ENCODE results near the gene RANBP17.
"Not testable (repeated sequence)": the region's sequence is repeated elsewhere in the genome, so short reads cannot be mapped to it uniquely, and the experiment has no call there.

The RANBP17 gene

DNA sequence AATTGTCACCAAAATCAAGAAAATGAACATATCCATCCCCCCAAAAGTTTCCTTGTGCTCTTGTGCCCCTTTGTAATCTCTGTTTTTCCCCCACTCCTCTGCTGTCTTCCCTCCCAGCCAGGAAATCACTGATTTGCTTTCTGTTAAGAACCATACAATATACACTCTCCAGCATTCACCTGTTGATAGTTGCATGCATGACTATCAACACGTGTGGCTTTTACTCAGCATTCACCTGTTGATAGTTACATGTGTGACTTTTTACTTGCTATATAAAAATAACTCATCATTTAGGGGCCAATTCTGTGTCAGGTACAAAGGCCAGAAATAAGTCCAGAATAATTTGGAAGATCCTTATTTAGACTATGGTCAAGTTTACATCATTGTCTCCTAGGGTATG is 6.0 kb downstream of the RANBP17 start:
- DNase-seq (ENCODE audit: low read depth, low spot score) = no peak

DNA sequence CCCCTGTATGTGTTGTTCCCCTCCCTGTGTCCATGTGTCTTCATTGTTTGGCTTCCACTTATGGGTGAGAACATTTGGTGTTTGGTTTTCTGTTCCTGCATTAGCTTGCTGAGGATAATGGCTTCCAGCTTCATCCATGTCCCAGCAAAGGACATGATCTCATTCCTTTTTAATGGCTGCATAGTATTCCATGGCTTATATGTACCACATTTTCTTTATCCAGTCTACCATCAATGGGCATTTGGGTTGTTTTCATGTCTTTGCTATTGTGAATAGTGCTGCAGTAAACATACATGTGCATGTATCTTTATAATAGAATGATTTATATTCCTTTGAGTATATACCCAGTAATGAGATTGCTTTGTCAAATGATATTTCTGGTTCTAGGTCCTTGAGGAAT is 8.6 kb downstream of the RANBP17 start:
- DNase-seq (ENCODE audit: low read depth, low spot score) = not testable (repeated sequence)

- no peak for DNase-seq (ENCODE audit: low read depth, low spot score)
Measured at GRCh38 chr5:170874017-170874416, 12.2 kb downstream of the RANBP17 start.

GRCh38 chr5:170875811-170876210 is 14.0 kb downstream of the RANBP17 start:
- no peak for DNase-seq (ENCODE audit: low read depth, low spot score)

DNA sequence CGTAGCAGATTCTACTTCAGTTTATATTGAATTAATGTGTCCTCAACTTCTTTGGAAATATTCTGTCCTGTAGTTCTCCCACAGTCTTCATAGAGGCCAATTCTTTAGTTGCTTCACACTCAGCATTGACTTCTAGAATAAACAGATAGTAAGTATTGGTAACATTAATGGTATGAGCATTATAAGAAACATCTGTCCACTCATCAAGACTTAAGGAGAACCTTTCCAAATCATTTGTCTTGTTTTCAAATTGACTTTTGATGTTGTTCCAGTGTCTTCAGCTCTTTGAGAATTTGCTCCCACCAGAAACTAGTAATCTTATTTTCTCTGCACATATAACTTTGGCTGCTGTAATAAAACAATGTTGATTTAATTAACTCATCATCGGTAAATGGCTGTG is 18.3 kb downstream of the RANBP17 start:
- no peak for DNase-seq (ENCODE audit: low read depth, low spot score)

DNA sequence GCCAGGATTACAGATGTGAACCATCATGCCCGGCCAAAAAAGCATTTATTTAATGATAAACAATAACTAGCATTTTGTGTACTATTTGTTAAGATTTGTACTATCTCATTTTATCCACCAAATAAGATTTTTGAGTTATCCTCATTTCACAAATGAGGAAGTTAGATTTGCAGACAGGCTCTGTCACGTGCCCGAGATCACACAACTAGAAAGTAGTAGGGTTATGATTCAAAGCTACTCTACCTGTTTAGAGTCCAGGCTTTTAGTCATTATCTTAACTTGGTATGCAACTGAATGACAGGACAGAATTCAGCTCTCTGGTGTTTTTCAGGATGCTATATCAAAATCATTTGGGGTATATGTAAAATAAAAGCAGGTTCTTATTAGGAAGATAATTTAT is 20.5 kb downstream of the RANBP17 start:
- DNase-seq (ENCODE audit: low read depth, low spot score) = no peak

DNA sequence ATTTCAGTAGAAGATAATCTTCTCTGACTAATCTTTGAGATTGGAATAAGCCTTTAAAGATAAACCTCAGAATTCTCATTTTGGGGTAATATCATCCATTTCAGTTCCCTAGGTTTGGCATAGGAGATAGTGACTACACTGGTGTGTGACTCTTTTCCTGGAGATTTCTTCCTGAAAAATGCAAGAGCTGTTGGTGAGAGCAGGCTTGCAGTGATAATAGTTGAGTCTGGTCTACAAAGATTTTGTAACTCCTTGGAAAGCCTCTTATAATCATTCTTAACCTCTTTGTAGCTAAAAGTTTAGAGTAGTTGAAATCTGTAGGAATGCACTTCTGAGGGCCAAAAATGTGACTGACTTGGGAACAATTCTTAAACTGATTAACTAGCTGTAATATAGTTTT is 23.4 kb downstream of the RANBP17 start:
- DNase-seq (ENCODE audit: low read depth, low spot score) = no peak

- DNase-seq (ENCODE audit: low read depth, low spot score) = no peak
Measured at GRCh38 chr5:170885809-170886208, 24.0 kb downstream of the RANBP17 start.

DNA sequence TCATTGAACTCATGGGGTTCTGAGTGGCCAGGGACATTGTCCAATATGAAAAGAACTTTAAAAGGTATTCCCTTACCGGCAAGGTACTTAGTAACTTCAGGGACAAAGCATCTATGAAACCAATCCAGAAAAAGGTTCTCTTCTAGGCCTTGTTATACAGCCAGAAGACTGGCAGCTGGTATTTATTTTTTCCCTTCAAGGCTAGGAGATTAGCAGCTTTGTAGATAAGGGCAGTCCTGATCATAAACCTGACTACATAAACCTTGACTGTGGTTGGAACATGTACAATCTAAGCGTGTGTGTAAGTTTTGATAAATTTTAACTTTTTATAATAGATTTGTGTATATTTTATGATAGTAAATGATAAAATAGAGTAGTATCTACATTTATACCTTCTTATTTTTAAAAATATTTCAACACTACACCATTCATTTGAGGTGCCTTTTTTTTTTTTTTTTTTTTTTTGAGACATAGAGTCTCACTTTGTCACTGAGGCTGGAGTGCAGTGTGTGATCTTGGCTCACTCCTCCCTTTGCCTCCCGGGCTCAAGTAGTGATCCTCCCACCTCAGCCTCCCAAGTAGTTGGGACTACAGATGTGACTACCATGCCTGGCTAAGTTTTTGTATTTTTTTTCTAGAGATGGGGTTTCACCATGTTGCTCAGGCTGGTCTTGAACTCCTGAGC is 24.5 kb downstream of the RANBP17 start:
- DNase-seq (ENCODE audit: low read depth, low spot score) = no peak

- DNase-seq (ENCODE audit: low read depth, low spot score) = peak; percentile 47
Measured at GRCh38 chr5:170892196-170892595, 30.4 kb downstream of the RANBP17 start.

- no peak for DNase-seq (ENCODE audit: low read depth, low spot score)
Measured at GRCh38 chr5:170894665-170895064, 32.8 kb downstream of the RANBP17 start.

- DNase-seq (ENCODE audit: low read depth, low spot score) = no peak
Measured at GRCh38 chr5:170896779-170897178, 35.0 kb downstream of the RANBP17 start.

GRCh38 chr5:170903075-170903474 is 41.3 kb downstream of the RANBP17 start:
- DNase-seq (ENCODE audit: low read depth, low spot score) = no peak

DNA sequence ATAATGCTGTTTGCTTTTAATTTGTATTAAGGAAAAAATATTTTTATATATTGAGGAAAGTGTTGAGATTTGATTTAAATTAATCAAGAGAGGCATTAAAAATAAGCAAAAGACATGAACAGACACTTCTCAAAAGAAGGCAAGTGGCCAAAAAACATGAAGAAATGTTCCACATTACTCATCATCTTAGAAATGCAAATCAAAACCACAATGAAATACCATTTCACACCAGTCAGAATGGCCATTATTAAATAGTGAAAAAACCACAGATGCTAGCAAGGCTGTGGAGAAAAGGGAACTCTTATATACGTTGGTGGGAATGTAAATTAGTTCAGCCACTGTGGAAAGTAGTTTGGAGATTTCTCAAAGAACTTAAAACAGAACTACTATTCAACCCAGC is 45.9 kb downstream of the RANBP17 start:
- no peak for DNase-seq (ENCODE audit: low read depth, low spot score)

DNA sequence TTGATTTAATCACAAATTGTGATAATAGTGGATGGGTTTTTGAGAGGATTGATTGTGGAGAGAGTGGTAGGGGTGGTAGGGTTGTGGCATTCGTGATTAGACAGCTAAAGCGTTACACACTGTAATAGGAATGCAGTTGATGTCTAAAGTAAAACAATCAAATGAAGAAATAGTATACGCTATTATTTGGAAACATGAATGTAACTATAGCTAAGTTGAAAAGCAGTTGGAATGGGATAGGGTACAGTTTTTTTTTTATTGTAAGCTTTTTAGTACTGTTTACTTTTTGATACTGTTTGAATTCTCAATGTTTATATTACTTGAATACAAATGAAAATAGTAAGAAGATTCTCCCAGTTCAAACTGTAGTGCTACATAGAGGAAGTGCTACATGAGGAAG is 51.8 kb downstream of the RANBP17 start:
- DNase-seq (ENCODE audit: low read depth, low spot score) = no peak

DNA sequence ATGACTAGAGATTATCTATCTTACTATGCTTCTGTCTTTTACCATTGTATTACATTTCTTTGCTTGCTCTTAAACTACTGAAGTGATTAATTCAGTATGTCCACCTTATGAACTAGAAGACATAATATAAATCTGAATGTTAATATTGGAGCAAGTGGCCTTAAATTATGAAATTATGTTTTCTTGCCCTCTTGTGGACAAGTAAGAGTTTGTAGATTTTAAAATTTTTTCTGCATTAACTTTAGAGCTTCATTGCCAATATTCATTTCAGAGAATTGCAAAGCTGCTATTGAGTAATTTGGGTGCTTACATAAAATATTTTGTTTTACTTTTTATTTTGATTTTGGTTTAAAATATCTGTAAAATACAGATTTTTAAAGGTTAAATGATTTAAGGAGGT is 55.3 kb downstream of the RANBP17 start:
- DNase-seq (ENCODE audit: low read depth, low spot score) = no peak

DNA sequence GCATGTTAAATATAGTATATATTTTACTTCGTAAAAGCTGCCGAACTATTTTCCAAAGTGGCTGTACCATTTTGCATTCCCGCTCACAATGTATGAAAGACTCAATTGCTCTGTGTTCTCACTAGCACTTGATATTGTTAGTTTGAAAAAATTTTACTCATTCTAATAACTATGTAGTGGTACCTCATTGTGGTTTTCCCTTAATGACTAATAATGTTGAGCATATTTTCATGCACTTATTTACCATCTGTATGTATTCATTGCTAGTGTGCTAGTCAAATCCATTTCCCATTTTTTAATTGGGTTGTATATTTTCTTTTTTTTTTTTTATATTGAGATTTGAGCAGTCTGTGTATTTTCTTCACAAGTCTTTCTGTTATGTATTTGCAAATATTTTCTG is 58.4 kb downstream of the RANBP17 start:
- no peak for DNase-seq (ENCODE audit: low read depth, low spot score)

GRCh38 chr5:170922331-170922730 is 60.5 kb downstream of the RANBP17 start:
- not testable (repeated sequence) for DNase-seq (ENCODE audit: low read depth, low spot score)

- DNase-seq (ENCODE audit: low read depth, low spot score) = no peak
Measured at GRCh38 chr5:170923910-170924620, 62.2 kb downstream of the RANBP17 start.

DNA sequence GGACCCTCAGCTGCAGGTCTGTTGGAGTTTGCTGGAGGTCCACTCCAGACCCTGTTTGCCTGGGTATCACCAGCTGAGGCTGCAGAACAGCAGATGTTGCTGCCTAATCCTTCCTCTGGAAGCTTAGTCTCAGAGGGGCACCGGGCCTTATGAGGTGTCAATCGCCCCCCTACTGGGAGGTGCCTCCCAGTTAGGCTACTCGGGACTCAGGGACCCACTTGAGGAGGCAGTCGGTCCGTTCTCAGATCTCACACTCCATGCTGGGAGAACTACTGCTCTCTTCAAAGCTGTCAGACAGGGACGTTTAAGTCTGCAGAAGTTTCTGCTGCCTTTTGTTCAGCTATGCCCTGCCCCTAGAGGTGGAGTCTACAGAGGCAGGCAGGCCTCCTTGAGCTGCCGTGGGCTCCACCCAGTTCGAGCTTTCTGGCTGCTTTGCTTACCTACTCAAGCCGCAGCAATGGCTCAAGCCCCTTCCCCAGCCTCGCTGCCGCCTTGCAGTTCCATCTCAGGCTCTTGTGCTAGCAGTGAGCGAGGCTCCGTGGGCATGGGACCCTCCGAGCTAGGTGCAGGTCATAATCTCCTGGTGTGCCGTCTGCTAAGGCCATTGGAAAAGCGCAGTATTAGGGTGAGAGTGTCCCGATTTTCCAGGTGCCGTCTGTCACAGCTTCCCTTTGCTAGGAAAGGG is 73.9 kb downstream of the RANBP17 start:
- DNase-seq (ENCODE audit: low read depth, low spot score) = not testable (repeated sequence)

DNA sequence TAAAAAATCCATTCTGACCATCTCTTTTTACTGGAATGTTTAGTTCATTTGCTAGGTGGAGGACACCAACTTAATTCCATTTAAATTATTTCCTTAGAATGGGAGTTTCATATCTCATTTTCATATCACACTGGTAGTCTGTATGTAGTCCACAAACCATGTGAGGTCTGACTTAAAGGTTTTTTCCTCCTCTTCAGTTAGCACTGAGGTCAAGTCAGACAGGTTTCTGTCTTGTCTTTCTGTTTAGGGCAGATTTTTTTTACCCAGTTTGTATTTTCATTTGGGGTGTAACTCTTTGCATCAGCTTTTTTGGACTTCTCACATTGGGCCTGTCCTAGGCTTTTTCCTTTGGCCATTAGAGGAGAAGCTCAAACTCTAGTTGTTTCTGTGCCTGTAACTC is 75.3 kb downstream of the RANBP17 start:
- no peak for DNase-seq (ENCODE audit: low read depth, low spot score)

DNA sequence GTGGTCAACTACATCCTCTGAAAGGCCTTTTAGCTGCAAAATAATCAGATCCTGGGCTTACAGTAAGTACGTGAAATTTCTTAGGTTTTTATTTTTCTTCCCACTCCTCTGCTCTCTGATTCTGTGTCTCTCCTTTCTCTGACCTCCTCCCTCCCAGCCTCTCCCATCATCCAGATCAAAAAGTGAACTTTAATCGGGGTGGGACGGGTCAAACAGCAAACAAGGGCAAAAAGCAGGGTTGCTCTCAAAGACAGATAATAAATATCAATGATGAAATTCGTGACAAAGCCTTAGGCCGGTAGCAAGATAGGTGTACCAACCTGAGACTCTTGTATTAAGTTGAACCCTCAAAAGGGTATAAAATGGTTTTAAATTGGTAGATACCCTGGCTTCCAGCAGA is 76.1 kb downstream of the RANBP17 start:
- no peak for DNase-seq (ENCODE audit: low read depth, low spot score)

DNA sequence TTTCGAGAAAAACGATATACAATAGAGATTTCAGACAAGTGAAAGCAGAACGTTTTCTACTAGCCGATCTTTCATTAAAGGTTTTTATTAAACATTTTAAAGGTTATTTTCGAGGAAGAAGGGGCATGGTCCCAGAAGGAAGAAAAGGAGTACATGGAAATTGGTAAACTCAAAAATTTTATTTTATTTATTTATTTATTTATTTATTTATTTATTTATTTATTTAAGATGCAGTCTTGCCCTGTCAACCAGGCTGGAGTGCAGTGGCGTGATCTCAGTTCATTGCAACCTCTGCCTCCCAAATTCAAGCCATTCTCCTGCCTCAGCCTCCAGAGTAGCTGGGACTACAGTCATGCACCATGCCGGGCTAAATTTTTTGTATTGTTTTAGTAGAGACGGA is 77.4 kb downstream of the RANBP17 start:
- DNase-seq (ENCODE audit: low read depth, low spot score) = no peak

Data from smooth muscle cell of the brain vasculature (primary cell).